ENCODE data around the gene SORT1. TPM values are rescaled to one million over a fixed set of nuclear protein-coding genes. Genes with fewer than 3 reads are reported as not detected.
A peak's percentile ranks its signal among the peaks of the same experiment; 100 is the strongest.
"Not testable (repeated sequence)": the region's sequence is repeated elsewhere in the genome, so short reads cannot be mapped to it uniquely, and the experiment has no call there.

The SORT1 gene
- total RNA-seq, 1 experiment from 2014 or later = 13.3 TPM

GRCh38 chr1:109395602-109396512 is 1.9 kb downstream of the SORT1 start:
- Mint-ChIP-seq H3K36me3 (ENCODE audit: insufficient read depth, unreplicated experiment) (peaks cover 1% of the 10 kb centered on the region), H3K4me1 (ENCODE audit: insufficient read depth, unreplicated experiment) (peaks cover 42% of the 10 kb centered on the region), H3K27me3 (ENCODE audit: insufficient read depth, unreplicated experiment) (no peaks in the 10 kb centered on the region), H3K27ac (ENCODE audit: low read depth, unreplicated experiment) (peak overlapping the region; percentile 28), H3K9me3 (ENCODE audit: unreplicated experiment) (no peaks in the 10 kb centered on the region), H3K4me3 (ENCODE audit: unreplicated experiment) (peak overlapping the region; percentile 78)
- BruUV-seq (replicated peaks) = no TSS peak
- DNase-seq (ENCODE audit: unreplicated experiment) = no peak
- intact Hi-C loops (cut with micrococcal nuclease) = loop anchor here (10.0 kb wide), 1 partner anchor 281 kb away; the partner anchor contains the start of gene ELAPOR1
- POLR2A ChIA-PET = interaction anchor here (0.7 to 5.0 kb wide), 7 partner anchors 9 to 182 kb away, joined by 3 to 27 read pairs (median 6); partner anchors contain the start of genes PSMA5 and SARS1
- CTCF ChIA-PET = interaction anchor here (0.6 to 6.5 kb wide), 12 partner anchors 38 to 273 kb away, joined by 3 to 102 read pairs (median 4); partner anchors contain the start of gene PSRC1
- no peak for TF ChIP-seq CTCF (IDR thresholded peaks at IDR 0.05; ENCODE audit: unreplicated experiment)

GRCh38 chr1:109395282-109395599 is 2.5 kb downstream of the SORT1 start:
- H3K4me3 Mint-ChIP-seq (ENCODE audit: unreplicated experiment); H3K36me3 Mint-ChIP-seq (ENCODE audit: insufficient read depth, unreplicated experiment); DNase-seq (ENCODE audit: unreplicated experiment); H3K9me3 Mint-ChIP-seq (ENCODE audit: unreplicated experiment); BruUV-seq (replicated peaks); H3K27me3 Mint-ChIP-seq (ENCODE audit: insufficient read depth, unreplicated experiment): not testable (repeated sequence)
- intact Hi-C loops (cut with micrococcal nuclease) = loop anchor here (10.0 kb wide), 1 partner anchor 280 kb away; the partner anchor contains the start of gene ELAPOR1
- H3K27ac Mint-ChIP-seq (ENCODE audit: low read depth, unreplicated experiment) = peak overlapping the region; percentile 28
- ChIA-PET CTCF (interaction anchor here (0.7 to 6.5 kb wide), 3 partner anchors 112 to 131 kb away, joined by 3 to 102 read pairs (median 4); no protein-coding TSS in a partner anchor), POLR2A (interaction anchor here (0.7 to 3.6 kb wide), 2 partner anchors 24 to 145 kb away, joined by 3 to 20 read pairs; no protein-coding TSS in a partner anchor)
- peaks cover 48% of the 10 kb centered on the region for H3K4me1 Mint-ChIP-seq (ENCODE audit: insufficient read depth, unreplicated experiment)

- no peak overlapping the region for H3K4me3 Mint-ChIP-seq (ENCODE audit: unreplicated experiment)
- H3K4me1 Mint-ChIP-seq (ENCODE audit: insufficient read depth, unreplicated experiment) = peaks cover 53% of the 10 kb centered on the region
- no TSS peak for BruUV-seq (replicated peaks)
- no peaks in the 10 kb centered on the region for H3K36me3 Mint-ChIP-seq (ENCODE audit: insufficient read depth, unreplicated experiment)
- no peak overlapping the region for H3K27ac Mint-ChIP-seq (ENCODE audit: low read depth, unreplicated experiment)
- ChIA-PET POLR2A (interaction anchor here (0.7 to 6.5 kb wide), 8 partner anchors 8 to 155 kb away, joined by 3 to 86 read pairs (median 10); partner anchors contain the start of gene PSRC1), CTCF (interaction anchor here (0.9 to 6.5 kb wide), 5 partner anchors 14 to 117 kb away, joined by 3 to 102 read pairs (median 5); partner anchors contain the start of gene PSRC1)
- H3K27me3 Mint-ChIP-seq (ENCODE audit: insufficient read depth, unreplicated experiment) = no peaks in the 10 kb centered on the region
- no peak for TF ChIP-seq CTCF (IDR thresholded peaks at IDR 0.05; ENCODE audit: unreplicated experiment)
- DNase-seq (ENCODE audit: unreplicated experiment) = no peak
- intact Hi-C loops (cut with micrococcal nuclease) = loop anchor here (10.0 kb wide), 1 partner anchor 280 kb away; the partner anchor contains the start of gene ELAPOR1
- no peaks in the 10 kb centered on the region for H3K9me3 Mint-ChIP-seq (ENCODE audit: unreplicated experiment)
Measured at GRCh38 chr1:109394591-109395281, 3.0 kb downstream of the SORT1 start.

GRCh38 chr1:109393617-109394233 is 4.0 kb downstream of the SORT1 start:
- CTCF ChIA-PET = interaction anchor here (0.9 to 5.7 kb wide), 5 partner anchors 9 to 129 kb away, joined by 3 to 29 read pairs (median 5); partner anchors contain the start of gene PSRC1
- peaks cover 8% of the 10 kb centered on the region for H3K36me3 Mint-ChIP-seq (ENCODE audit: insufficient read depth, unreplicated experiment)
- H3K27ac Mint-ChIP-seq (ENCODE audit: low read depth, unreplicated experiment) = peak overlapping the region; percentile 98
- POLR2A ChIA-PET = interaction anchor here (0.6 to 6.5 kb wide), 13 partner anchors 9 to 302 kb away, joined by 3 to 86 read pairs (median 7); partner anchors contain the start of genes PSRC1 and TMEM167B
- TF ChIP-seq CTCF (IDR thresholded peaks at IDR 0.05; ENCODE audit: unreplicated experiment) = no peak
- no peak overlapping the region for H3K4me3 Mint-ChIP-seq (ENCODE audit: unreplicated experiment)
- DNase-seq (ENCODE audit: unreplicated experiment) = no peak
- no peaks in the 10 kb centered on the region for H3K9me3 Mint-ChIP-seq (ENCODE audit: unreplicated experiment)
- H3K27me3 Mint-ChIP-seq (ENCODE audit: insufficient read depth, unreplicated experiment) = no peaks in the 10 kb centered on the region
- BruUV-seq (replicated peaks) = no TSS peak
- intact Hi-C loops (cut with micrococcal nuclease) = loop anchor here (10.0 kb wide), 1 partner anchor 279 kb away; the partner anchor contains the start of gene ELAPOR1
- H3K4me1 Mint-ChIP-seq (ENCODE audit: insufficient read depth, unreplicated experiment) = peaks cover 63% of the 10 kb centered on the region
